H1 (cell line): Measurements from ENCODE around the gene TMTC2. TPM values are rescaled to one million over a fixed set of nuclear protein-coding genes. Genes with fewer than 3 reads are reported as not detected.

Source experiments
- CTCF ChIA-PET: fragments of 300-600 bp; sonication (Branson Sonifier 250); formaldehyde crosslinking; loops from one replicate; lab custom pipeline; 2021; ENCODE audit not compliant: partially characterized antibody; lab: Charles Lee
- POLR2A ChIA-PET: fragments of 300-600 bp; sonication (Branson Sonifier 250); formaldehyde crosslinking; loops from one replicate; lab custom pipeline; 2021; ENCODE audit warnings: inconsistent platforms; ENCODE audit not compliant: partially characterized antibody; lab: Charles Lee
- DNase-seq, 2 experiments: peaks; one replicate each; pipeline versions ENCODE4 v3.0.0 to v3.0.0-alpha.2; 2010 to 2022; ENCODE audit warnings: low spot score in 2 of 2, low read depth in 1 of 2, mixed read lengths in 1 of 2
- FAIRE-seq: peaks from 2 replicates; lab custom pipeline; 2011; peaks lifted over from hg19 to GRCh38; lab: Jason Lieb, UNC
- H2AFZ ChIP-seq: 2 replicates; pipeline ENCODE4 v1.8.1; 2012; ENCODE audit warnings: low read length, inconsistent platforms
- H2AK5ac ChIP-seq: 2 replicates; pipeline ENCODE4 v1.6.1; 2013; ENCODE audit warnings: low read depth, low read length
- H2BK120ac ChIP-seq: replicated peaks from 2 replicates; pipeline ENCODE3; 2013; ENCODE audit warnings: low read depth, low read length, inconsistent platforms
- H2BK12ac ChIP-seq: 2 replicates; pipeline ENCODE4 v1.6.1; 2013; ENCODE audit warnings: low read depth, low read length
- H2BK15ac ChIP-seq: 2 replicates; pipeline ENCODE4 v1.6.1; 2013; ENCODE audit warnings: low read length
- H2BK20ac ChIP-seq: 2 replicates; pipeline ENCODE4 v1.6.1; 2013; ENCODE audit warnings: low read length
- H2BK5ac ChIP-seq: 2 replicates; pipeline ENCODE4 v1.6.1; 2013; ENCODE audit warnings: low read depth, low read length
- H3K14ac ChIP-seq: 2 replicates; pipeline ENCODE4 v1.6.1; 2013; ENCODE audit warnings: inconsistent platforms; ENCODE audit not compliant: insufficient read length
- H3K18ac ChIP-seq: 2 replicates; pipeline ENCODE4 v1.6.1; 2013; ENCODE audit warnings: low read length; ENCODE audit errors: extremely low read depth
- H3K23ac ChIP-seq: 2 replicates; pipeline ENCODE4 v1.6.1; 2013; ENCODE audit warnings: inconsistent platforms; ENCODE audit not compliant: insufficient read length
- H3K23me2 ChIP-seq: 2 replicates; pipeline ENCODE4 v1.6.1; 2013; ENCODE audit warnings: low read depth, low read length
- H3K27ac ChIP-seq: 2 replicates; pipeline ENCODE4 v1.6.1; 2011; ENCODE audit warnings: low read depth, low read length, inconsistent platforms
- H3K27me3 ChIP-seq, 4 experiments: replicated peaks in 1 of 4; 1 replicate in 1 of 4; 2 replicates in 3 of 4; pipeline versions ENCODE4 v1.6.1 to v1.8.1; 2011 to 2013; ENCODE audit warnings: low read length in 3 of 4, mild to moderate bottlenecking in 3 of 4, inconsistent platforms in 2 of 4, mixed read lengths in 2 of 4, moderate library complexity in 1 of 4; ENCODE audit not compliant: control insufficient read depth in 3 of 4, insufficient read depth in 3 of 4; ENCODE audit errors: extremely low read depth in 1 of 4
- H3K36me3 ChIP-seq, 4 experiments: 2 replicates each; pipeline versions ENCODE4 v1.6.1 to v1.8.1; 2011 to 2013; ENCODE audit warnings: mild to moderate bottlenecking in 4 of 4, low read length in 3 of 4, moderate library complexity in 2 of 4, control low read depth in 1 of 4, inconsistent platforms in 1 of 4; ENCODE audit not compliant: insufficient read depth in 4 of 4, control insufficient read depth in 2 of 4
- H3K4ac ChIP-seq: replicated peaks from 2 replicates; pipeline ENCODE3; 2013; ENCODE audit warnings: low read length, low read depth, mixed read lengths, inconsistent platforms; ENCODE audit not compliant: insufficient read length
- H3K4me1 ChIP-seq, 4 experiments: replicated peaks in 1 of 4; 1 replicate in 1 of 4; 2 replicates in 3 of 4; pipeline versions ENCODE4 v1.6.1 to v1.8.1; 2011 to 2013; ENCODE audit warnings: low read length in 3 of 4, inconsistent platforms in 2 of 4, mixed read lengths in 1 of 4; ENCODE audit not compliant: insufficient read depth in 4 of 4, control insufficient read depth in 3 of 4
- H3K4me2 ChIP-seq, 2 experiments: 2 replicates each; pipeline versions ENCODE4 v1.6.1 to v1.8.1; 2011 to 2013; ENCODE audit warnings: low read depth in 2 of 2, low read length in 2 of 2, control low read depth in 1 of 2, inconsistent platforms in 1 of 2, mild to moderate bottlenecking in 1 of 2; ENCODE audit not compliant: insufficient read depth in 1 of 2
- H3K4me3 ChIP-seq, 4 experiments: fragments of 200-600, 300-600 bp in 1 of 4; sonication (generic), shearing (Covaris generic), sonication (Bioruptor Twin) in 1 of 4; 2 replicates each; pipeline versions ENCODE4 v1.5.1 to v1.8.1; 2011 to 2016; ENCODE audit warnings: low read length in 4 of 4, low read depth in 3 of 4, control low read depth in 2 of 4, inconsistent platforms in 2 of 4, mild to moderate bottlenecking in 2 of 4, mixed read lengths in 1 of 4, moderate library complexity in 1 of 4; ENCODE audit not compliant: insufficient read depth in 2 of 4; ENCODE audit errors: extremely low read depth in 1 of 4
- H3K56ac ChIP-seq: replicated peaks from 2 replicates; pipeline ENCODE3; 2013; ENCODE audit warnings: low read depth, mild to moderate bottlenecking, mixed read lengths, low read length, inconsistent platforms; ENCODE audit not compliant: insufficient read length
- H3K79me1 ChIP-seq: 2 replicates; pipeline ENCODE4 v1.6.1; 2013; ENCODE audit warnings: low read depth, low read length, control low read depth
- H3K79me2 ChIP-seq, 2 experiments: 2 replicates each; pipeline versions ENCODE4 v1.6.1 to v1.8.1; 2012 to 2013; ENCODE audit warnings: low read length in 2 of 2, mild to moderate bottlenecking in 2 of 2, inconsistent platforms in 1 of 2; ENCODE audit not compliant: insufficient read depth in 2 of 2, control insufficient read depth in 1 of 2
- H3K9ac ChIP-seq, 4 experiments: replicated peaks in 1 of 4; 1 replicate in 1 of 4; 2 replicates in 3 of 4; pipeline versions ENCODE4 v1.6.1 to v1.8.1; 2011 to 2013; ENCODE audit warnings: low read depth in 3 of 4, low read length in 3 of 4, control low read depth in 2 of 4, mild to moderate bottlenecking in 2 of 4, moderate library complexity in 2 of 4, inconsistent platforms in 1 of 4; ENCODE audit errors: extremely low read depth in 1 of 4
- H3K9me3 ChIP-seq, 2 experiments: 2 replicates each; pipeline versions ENCODE4 v1.6.1 to v1.8.1; 2012 to 2013; ENCODE audit warnings: mild to moderate bottlenecking in 2 of 2, moderate library complexity in 2 of 2, control low read depth in 1 of 2, inconsistent platforms in 1 of 2, low read depth in 1 of 2, low read length in 1 of 2, mixed read lengths in 1 of 2; ENCODE audit not compliant: insufficient read depth in 2 of 2
- H4K20me1 ChIP-seq, 2 experiments: replicated peaks in 1 of 2; 2 replicates each; pipeline versions ENCODE3 to v1.8.1; 2011 to 2013; ENCODE audit warnings: inconsistent platforms in 2 of 2, low read length in 2 of 2, mild to moderate bottlenecking in 1 of 2; ENCODE audit not compliant: insufficient read depth in 2 of 2, control insufficient read depth in 1 of 2
- H4K5ac ChIP-seq: 2 replicates; pipeline ENCODE4 v1.6.1; 2013; ENCODE audit warnings: low read length, low read depth, mixed read lengths, inconsistent platforms; ENCODE audit not compliant: insufficient read length
- H4K8ac ChIP-seq: 2 replicates; pipeline ENCODE4 v1.8.0; 2013; ENCODE audit warnings: mild to moderate bottlenecking, moderate library complexity, low read length, inconsistent platforms; ENCODE audit not compliant: insufficient read depth; ENCODE audit errors: extremely low read depth
- H4K91ac ChIP-seq: replicated peaks from 2 replicates; pipeline ENCODE3; 2013; ENCODE audit warnings: low read length, mixed read lengths, inconsistent platforms; ENCODE audit not compliant: insufficient read length
- JUND ChIP-seq: IDR thresholded peaks from 2 replicates; pipeline ENCODE4 v1.6.1; 2011; ENCODE audit warnings: mild to moderate bottlenecking, improper control_type of control experiment, low read length
- SAP30 ChIP-seq: fragments of 300-600 bp; sonication (generic); IDR thresholded peaks from 2 replicates; pipeline ENCODE4 v1.7.1; 2012; ENCODE audit warnings: low read length, moderate library complexity, mild to moderate bottlenecking, inconsistent platforms; ENCODE audit not compliant: insufficient read depth, insufficient replicate concordance
- WGBS, 2 experiments: shearing (Covaris generic) in 1 of 2; methylation state at CpG; one replicate each; pipeline versions ENCODE4 v1.1.6 to v1.1.7; 2013 to 2015; ENCODE audit warnings: low lambda C conversion rate in 2 of 2, mixed read lengths in 2 of 2, inconsistent platforms in 1 of 2, low coverage in 1 of 2, missing lambda C conversion rate in 1 of 2; ENCODE audit not compliant: insufficient replicate concordance in 2 of 2, insufficient coverage in 1 of 2, insufficient read length in 1 of 2; ENCODE audit errors: extremely low coverage in 1 of 2, missing lambda C conversion rate in 1 of 2; 5-methylcytosine and 5-hydroxymethylcytosine counted together
- long read RNA-seq, 2 experiments: library from RNA in 1 of 2; library from capped mRNA in 1 of 2; stranded (forward); transcript quantifications; one replicate each; pipeline ENCODE4 v2.0.0, GENCODE V29; 2021; ENCODE audit warnings: inconsistent platforms in 1 of 2
- polyA minus RNA-seq, 3 experiments: library from RNA; depleted of rRNA, polyadenylated mRNA; stranded (reverse); fragments of >200 nt; gene quantifications; 1 replicate in 2 of 3; 2 replicates in 1 of 3; pipeline ENCODE4 v1.2.3, GENCODE V29; 2011
- polyA plus RNA-seq, 7 experiments: library from polyadenylated mRNA; depleted of rRNA in 3 of 7; stranded (reverse) in 5 of 7; unstranded in 2 of 7; fragments of >200 nt in 5 of 7; fragments of 200-250 nt in 2 of 7; gene quantifications; 1 replicate in 5 of 7; 2 replicates in 1 of 7; 4 replicates in 1 of 7; pipeline versions ENCODE4 v1.2.1 to v1.2.3, GENCODE V29; 2011 to 2013; ENCODE audit warnings: missing spikeins in 2 of 7, mixed read lengths in 2 of 7
- total RNA-seq: library from RNA; stranded (reverse); fragmentation: NEBNext Ultra II Directional; extraction: Animal tissue kit (Norgen Biotek cat#: 25700); gene quantifications from 2 replicates; pipeline ENCODE4 v1.2.1, GENCODE V29; 2021

TMTC2 gene
- 3.9 and 4.2 TPM in 2 replicates for total RNA-seq
- polyA plus RNA-seq (2011; rRNA removed): 2.3 and 2.7 TPM in 2 replicates
- polyA plus RNA-seq (2011; cell fraction: cytosol; rRNA removed): 2.8 TPM
- polyA plus RNA-seq (2011; cell fraction: nucleus; rRNA removed): 5.5 TPM
- 2.4 to 2.9 TPM (median 2.5 TPM) in 4 replicates for polyA plus RNA-seq (2012, experiment 1 of 2)
- polyA plus RNA-seq (2012, experiment 2 of 2): 0.59 TPM
- polyA plus RNA-seq (2013, experiment 1 of 2): 3.2 TPM
- 3.6 TPM for polyA plus RNA-seq (2013, experiment 2 of 2)
- 10.5 and 10.8 TPM in 2 replicates for polyA minus RNA-seq (2011; rRNA and poly(A)+ RNA removed)
- 3.8 TPM for polyA minus RNA-seq (2011; cell fraction: cytosol; rRNA and poly(A)+ RNA removed)
- 31.0 TPM for polyA minus RNA-seq (2011; cell fraction: nucleus; rRNA and poly(A)+ RNA removed)
- long read RNA-seq, experiment 1, full-length matches to known transcripts: 1 of 3 reads
- long read RNA-seq, experiment 1, partial matches to known transcripts: 1 of 3 reads
- long read RNA-seq, experiment 1, other reads (novel, unspliced or antisense): 1 of 3 reads
- long read RNA-seq, experiment 2: 0 reads

- H3K79me1 ChIP-seq: no peaks in the 10 kb centered on the region
- H4K20me1 ChIP-seq: peaks cover 0 to 1% of the 10 kb centered on the region in 2 experiments
- peak within 1 kb of the TSS; percentile 73 to 94 (median 86) for H3K4me3 ChIP-seq
- H3K27me3 ChIP-seq: 0 out of 7 replicates have a peak, but pooled peaks cover 0 to 2% (median 0%) of the 10 kb centered on the region in 4 experiments
- H2BK20ac ChIP-seq: no peak within 1 kb of the TSS
- H3K56ac ChIP-seq: peak within 1 kb of the TSS; percentile 71
- H3K4ac ChIP-seq: no peak within 1 kb of the TSS
- 2% methylated on average over 32 of the region's 39 CpGs; no CpG with 5 or more reads in 1 of the 2 experiments for WGBS, 2 experiments
- peak within 1 kb of the TSS; percentile 85 to 86 for H3K4me2 ChIP-seq
- no peak for FAIRE-seq
- peaks cover 13% of the 10 kb centered on the region for H3K23me2 ChIP-seq
- no peaks in the 10 kb centered on the region for H3K79me2 ChIP-seq
- H2BK12ac ChIP-seq: peak within 1 kb of the TSS; percentile 5; the same call in 1 of the 2 replicates
- no peaks in the 10 kb centered on the region; a peak in 1 of 8 replicates for H3K36me3 ChIP-seq
- H2BK5ac ChIP-seq: no peak within 1 kb of the TSS; the same call in 1 of the 2 replicates
- H3K23ac ChIP-seq: no peak within 1 kb of the TSS
- H3K4me1 ChIP-seq: peaks cover 0 to 7% (median 5%) of the 10 kb centered on the region in 4 experiments; a peak in 3 of 7 replicates
- peak within 1 kb of the TSS; percentile 95; the same call in 1 of the 2 replicates for H3K18ac ChIP-seq
- H2BK120ac ChIP-seq: no peak within 1 kb of the TSS
- H4K91ac ChIP-seq: no peak within 1 kb of the TSS
- ChIA-PET CTCF (interaction anchor here (0.6 to 3.8 kb wide), 80 partner anchors 8 to 1243 kb away, joined by 3 to 30 read pairs (median 4); no protein-coding TSS in a partner anchor), POLR2A (interaction anchor here (0.6 to 1.3 kb wide), 5 partner anchors 51 to 1996 kb away, joined by 3 to 5 read pairs (median 3); partner anchors contain the start of genes CCDC59 and METTL25)
- DNase-seq: peak in 1 of 2 experiments; percentile 94
- no peak within 1 kb of the TSS for H2BK15ac ChIP-seq
- H2AK5ac ChIP-seq: no peak within 1 kb of the TSS
- H3K9me3 ChIP-seq: no peaks in the 10 kb centered on the region
- H3K14ac ChIP-seq: no peak within 1 kb of the TSS
- peak within 1 kb of the TSS; percentile 91 for H2AFZ ChIP-seq
- H3K27ac ChIP-seq: peak within 1 kb of the TSS; percentile 43; the same call in 1 of the 2 replicates
- peak within 1 kb of the TSS in 3 of 4 experiments; percentile 43 to 61 (median 54); a peak in 5 of 7 replicates for H3K9ac ChIP-seq
- H4K5ac ChIP-seq: peak within 1 kb of the TSS; percentile 77
- H4K8ac ChIP-seq: no peak within 1 kb of the TSS
- TF ChIP-seq JUND (no peak), SAP30 (peak; percentile 93)
Measured at GRCh38 chr12:82686168-82687020, at the start of gene TMTC2. Gene TMTC2 (plus strand): TSS chr12:82686906.
